Tibial nerve (tissue), 4 donors: ENCODE results near the gene APOLD1.

Experiments used
- CTCF ChIP-seq, 5 experiments: fragments of 200-600 bp in 3 of 5; fragments of 450-650 bp in 2 of 5; sonication (generic) in 3 of 5; IDR thresholded peaks; one replicate each; pipeline ENCODE4 v1.5.1; 2016 to 2019; ENCODE audit warnings: antibody characterized with exemption in 5 of 5, mild to moderate bottlenecking in 3 of 5, moderate library complexity in 2 of 5
- EP300 ChIP-seq, 2 donors: sonication (generic); formaldehyde crosslinking; IDR thresholded peaks; one replicate each; pipeline ENCODE4 v1.6.1; 2017; ENCODE audit warnings: antibody characterized with exemption in 2 of 2, mild to moderate bottlenecking in 1 of 2

- TF ChIP-seq CTCF (IDR thresholded peaks at IDR 0.05) = no peak
- TF ChIP-seq EP300 (IDR thresholded peaks at IDR 0.05) = no peak
These were observed 869 bp downstream of the APOLD1 start for GRCh38 chr12:12786351-12786705.
